Stomach (tissue), 9 donors: Measurements from ENCODE around the gene GRAMD1A. TPM values are rescaled to one million over a fixed set of nuclear protein-coding genes. Genes with fewer than 3 reads are reported as not detected.

Experiments
- DNase-seq, 2 donors: peaks; one replicate each; pipeline versions ENCODE4 v3.0.0 to v3.0.0-alpha.2; 2013 to 2019
- H3K27ac ChIP-seq, 5 donors: fragments of 200-600 bp in 4 of 5; sonication (generic) in 4 of 5; one replicate each; pipeline ENCODE4 v1.5.1; 2013 to 2019; ENCODE audit warnings: mild to moderate bottlenecking in 1 of 5, moderate library complexity in 1 of 5
- H3K27me3 ChIP-seq, 3 donors: fragments of 200-600 bp; sonication (generic); one replicate each; pipeline ENCODE4 v1.5.1; 2017 to 2019; ENCODE audit warnings: mixed run types in 1 of 3
- H3K36me3 ChIP-seq, 4 donors: fragments of 200-600 bp; sonication (generic); 1 replicate in 3 of 4; 2 replicates in 1 of 4; pipeline ENCODE4 v1.5.1; 2016 to 2019
- H3K4me1 ChIP-seq, 4 donors: fragments of 200-600 bp; sonication (generic); one replicate each; pipeline ENCODE4 v1.5.1; 2016 to 2019
- H3K4me3 ChIP-seq, 4 donors: fragments of 200-600 bp; sonication (generic) in 3 of 4; one replicate each; pipeline ENCODE4 v1.5.1; 2016 to 2019; ENCODE audit warnings: mild to moderate bottlenecking in 1 of 4
- H3K9me3 ChIP-seq, 4 donors: fragments of 200-600 bp; sonication (generic); one replicate each; pipeline ENCODE4 v1.5.1; 2016 to 2019
- CTCF ChIP-seq, 7 experiments: fragments of 450-650 bp in 4 of 7; fragments of 200-600 bp in 3 of 7; sonication (generic) in 3 of 7; IDR thresholded peaks; one replicate each; pipeline ENCODE4 v1.5.1; 2016 to 2019; ENCODE audit warnings: antibody characterized with exemption in 7 of 7, control low read depth in 2 of 7, mild to moderate bottlenecking in 1 of 7
- EP300 ChIP-seq: sonication (generic); formaldehyde crosslinking; IDR thresholded peaks from one replicate; pipeline ENCODE4 v1.6.1; 2017; ENCODE audit warnings: antibody characterized with exemption
- POLR2A ChIP-seq, 4 donors: fragments of 450-650 bp; IDR thresholded peaks; one replicate each; pipeline ENCODE4 v1.6.1; 2016; ENCODE audit warnings: antibody characterized with exemption in 4 of 4, control low read depth in 2 of 4, mild to moderate bottlenecking in 1 of 4, moderate library complexity in 1 of 4
- POLR2AphosphoS5 ChIP-seq, 3 donors: sonication (generic); formaldehyde crosslinking; IDR thresholded peaks; one replicate each; pipeline ENCODE4 v1.6.1; 2016; ENCODE audit warnings: antibody characterized with exemption in 3 of 3
- WGBS, 5 donors: extraction: QIAGEN DNeasy Blood & Tissue Kit in 3 of 5; methylation state at CpG; one replicate each; pipeline versions ENCODE4 v1.1.5 to v1.1.7; 2013 to 2018; 5-methylcytosine and 5-hydroxymethylcytosine counted together
- intact Hi-C: fragments of 100-400 bp; cut with DNase I; formaldehyde crosslinking; loops from one replicate; pipeline ENCODE4 v1.15.1; 2023; ENCODE audit warnings: low total_unique reads
- polyA plus RNA-seq, 3 donors: library from polyadenylated mRNA; stranded (reverse); fragments of 200-250 nt; gene quantifications; one replicate each; pipeline ENCODE4 v1.2.3, GENCODE V29; 2013
- total RNA-seq, 5 donors: library from RNA; depleted of rRNA; stranded (reverse); fragments of >200 nt; gene quantifications; one replicate each; pipeline versions ENCODE4 v1.1.0 to v1.2.3, GENCODE V29; 2014 to 2016
- donor health status: healthy with polysubstance abuse.
- donor health status: Bipolar disorder and iron deficiency.
- donor health status: healthy.

The GRAMD1A gene
- total and polyA plus RNA-seq, 8 donors: 29.8 to 74.1 (median 45.1) TPM

- no peaks in the 10 kb centered on the region for H3K27me3 ChIP-seq
- H3K4me1 ChIP-seq: peaks cover 0 to 29% (median 13%) of the 10 kb centered on the region in 4 donors
- H3K9me3 ChIP-seq: peaks cover 0 to 9% (median 3%) of the 10 kb centered on the region in 4 donors
- intact Hi-C loops: no loop called here
- no peak overlapping the region for H3K4me3 ChIP-seq
- no peaks in the 10 kb centered on the region for H3K36me3 ChIP-seq
- TF ChIP-seq POLR2A (IDR thresholded peaks at IDR 0.05) (no peak), POLR2AphosphoS5 (IDR thresholded peaks at IDR 0.05) (no peak), CTCF (IDR thresholded peaks at IDR 0.05) (no peak), EP300 (no peak)
- DNase-seq: no peak
- WGBS, 5 donors: 85 to 96% (median 93%) methylated on average over 3 of the region's 3 CpGs
- H3K27ac ChIP-seq: no peak overlapping the region
Measured at GRCh38 chr19:34976611-34977010, 23.5 kb upstream of the GRAMD1A start.

- Histone ChIP-seq H3K9me3 (peaks cover 0 to 9% (median 3%) of the 10 kb centered on the region in 4 donors), H3K4me3 (no peak overlapping the region), H3K4me1 (peaks cover 0 to 9% (median 3%) of the 10 kb centered on the region in 4 donors), H3K36me3 (no peaks in the 10 kb centered on the region), H3K27me3 (no peaks in the 10 kb centered on the region), H3K27ac (no peak overlapping the region)
- intact Hi-C loops: no loop called here
- TF ChIP-seq EP300: no peak
- TF ChIP-seq CTCF (IDR thresholded peaks at IDR 0.05): no peak
- TF ChIP-seq POLR2A (IDR thresholded peaks at IDR 0.05): no peak
- TF ChIP-seq POLR2AphosphoS5 (IDR thresholded peaks at IDR 0.05): no peak
- no peak for DNase-seq
- WGBS, 5 donors: 74 to 86% (median 83%) methylated on average over 12 of the region's 12 CpGs
Measured at GRCh38 chr19:34979819-34980640, 20.1 kb upstream of the GRAMD1A start.

GRCh38 chr19:34982275-34982674, 17.8 kb upstream of the GRAMD1A start:
- Histone ChIP-seq H3K27me3 (no peaks in the 10 kb centered on the region), H3K36me3 (no peaks in the 10 kb centered on the region), H3K4me1 (peaks cover 0 to 12% (median 11%) of the 10 kb centered on the region in 4 donors), H3K9me3 (no peaks in the 10 kb centered on the region), H3K27ac (no peak overlapping the region), H3K4me3 (no peak overlapping the region)
- no peak for TF ChIP-seq POLR2AphosphoS5 (IDR thresholded peaks at IDR 0.05)
- TF ChIP-seq CTCF (IDR thresholded peaks at IDR 0.05): no peak
- no peak for TF ChIP-seq EP300
- TF ChIP-seq POLR2A (IDR thresholded peaks at IDR 0.05): no peak
- intact Hi-C loops: no loop called here
- WGBS, 5 donors: 72 to 83% (median 78%) methylated on average over 5 of the region's 5 CpGs
- DNase-seq: no peak

- peaks cover 0 to 12% (median 11%) of the 10 kb centered on the region in 4 donors for H3K4me1 ChIP-seq
- intact Hi-C loops: no loop called here
- no peaks in the 10 kb centered on the region for H3K27me3 ChIP-seq
- TF ChIP-seq EP300 (no peak), POLR2A (IDR thresholded peaks at IDR 0.05) (no peak), POLR2AphosphoS5 (IDR thresholded peaks at IDR 0.05) (no peak)
- no peak for DNase-seq
- 87 to 94% (median 90%) methylated on average over 4 of the region's 4 CpGs for WGBS, 5 donors
- no peak overlapping the region for H3K27ac ChIP-seq
- no peak overlapping the region for H3K4me3 ChIP-seq
- H3K36me3 ChIP-seq: no peaks in the 10 kb centered on the region
- no peaks in the 10 kb centered on the region for H3K9me3 ChIP-seq
Measured at GRCh38 chr19:34983786-34984185, 16.3 kb upstream of the GRAMD1A start.

- Histone ChIP-seq H3K9me3 (no peaks in the 10 kb centered on the region), H3K36me3 (no peaks in the 10 kb centered on the region), H3K4me3 (no peak overlapping the region), H3K4me1 (peaks cover 0 to 12% (median 11%) of the 10 kb centered on the region in 4 donors), H3K27me3 (no peaks in the 10 kb centered on the region), H3K27ac (peak overlapping the region in 1 of 5 donors; percentile 34)
- WGBS, 5 donors: 92 to 97% (median 93%) methylated on average over 3 of the region's 3 CpGs
- DNase-seq: no peak
- TF ChIP-seq EP300 (no peak), CTCF (IDR thresholded peaks at IDR 0.05) (no peak), POLR2A (IDR thresholded peaks at IDR 0.05) (no peak), POLR2AphosphoS5 (IDR thresholded peaks at IDR 0.05) (no peak)
- intact Hi-C loops: no loop called here
Measured at GRCh38 chr19:34984287-34984686, 15.8 kb upstream of the GRAMD1A start.
